Peyer's patch (tissue), 4 donors: ENCODE results near the gene TMEM174. TPM values are rescaled to one million over a fixed set of nuclear protein-coding genes. Genes with fewer than 3 reads are reported as not detected.
"Not testable (repeated sequence)": the region's sequence is repeated elsewhere in the genome, so short reads cannot be mapped to it uniquely, and the experiment has no call there.

Experiments used
- DNase-seq, 3 donors: peaks; one replicate each; pipeline ENCODE4 v3.0.0-alpha.2; 2017 to 2019
- H3K27ac ChIP-seq, 4 donors: fragments of 200-600 bp; sonication (generic); one replicate each; pipeline ENCODE4 v1.5.1; 2016 to 2019
- H3K27me3 ChIP-seq, 2 donors: fragments of 200-600 bp; sonication (generic); one replicate each; pipeline ENCODE4 v1.5.1; 2019
- H3K36me3 ChIP-seq, 3 donors: fragments of 200-600 bp; sonication (generic); one replicate each; pipeline ENCODE4 v1.5.1; 2016 to 2019
- H3K4me1 ChIP-seq, 4 donors: fragments of 200-600 bp; sonication (generic); one replicate each; pipeline ENCODE4 v1.5.1; 2016 to 2019
- H3K4me3 ChIP-seq, 4 donors: fragments of 200-600 bp; sonication (generic); 1 replicate in 3 of 4; 2 replicates in 1 of 4; pipeline ENCODE4 v1.5.1; 2016 to 2019; ENCODE audit warnings: mild to moderate bottlenecking in 1 of 4
- H3K9me3 ChIP-seq, 4 donors: fragments of 200-600 bp; sonication (generic); one replicate each; pipeline ENCODE4 v1.5.1; 2016 to 2019; ENCODE audit warnings: mild to moderate bottlenecking in 1 of 4
- POLR2A ChIP-seq, 2 donors: fragments of 450-650 bp; IDR thresholded peaks; one replicate each; pipeline ENCODE4 v1.5.1; 2017; ENCODE audit warnings: antibody characterized with exemption in 2 of 2, mild to moderate bottlenecking in 2 of 2, moderate library complexity in 2 of 2
- total RNA-seq, 4 donors: library from RNA; depleted of rRNA; stranded (reverse); fragments of >200 nt; gene quantifications; one replicate each; pipeline ENCODE4 v1.1.0, GENCODE V29; 2016
- TF ChIP-seq, protein P1 (sequence below), 6 experiments: fragments of 450-650 bp in 4 of 6; fragments of 200-600 bp in 2 of 6; sonication (generic) in 1 of 6; IDR thresholded peaks; one replicate each; pipeline ENCODE4 v1.5.1; 2017 to 2019; ENCODE audit warnings: antibody characterized with exemption in 6 of 6, mild to moderate bottlenecking in 3 of 6, moderate library complexity in 1 of 6

TMEM174 gene
- total RNA-seq, 4 donors from 2014 or later, result not detected

DNA sequence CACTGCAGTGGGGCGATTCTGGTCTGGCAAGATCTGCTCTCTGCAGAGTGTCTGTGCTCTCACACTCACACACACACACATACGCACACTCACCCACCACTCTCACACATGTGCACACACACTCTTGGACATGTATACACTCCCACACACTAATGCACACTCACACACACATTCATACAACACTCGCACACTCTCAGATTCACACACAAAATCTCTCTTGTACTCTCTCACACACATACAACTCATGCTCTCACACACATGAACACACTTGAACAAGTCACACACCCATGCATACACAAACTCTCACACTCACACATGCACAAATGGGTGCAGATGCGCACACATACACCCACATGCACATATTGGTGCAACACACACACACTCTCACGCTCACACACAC is 31.7 kb downstream of the TMEM174 start:
- Histone ChIP-seq H3K36me3 (no peaks in the 10 kb centered on the region), H3K27ac (no peak overlapping the region), H3K4me1 (peaks cover 0 to 5% (median 0%) of the 10 kb centered on the region in 4 donors), H3K4me3 (no peak overlapping the region), H3K27me3 (no peaks in the 10 kb centered on the region), H3K9me3 (peaks cover 0 to 5% (median 0%) of the 10 kb centered on the region in 4 donors)
- no peak for TF ChIP-seq POLR2A (IDR thresholded peaks at IDR 0.05)
- TF ChIP-seq, protein P1, sequence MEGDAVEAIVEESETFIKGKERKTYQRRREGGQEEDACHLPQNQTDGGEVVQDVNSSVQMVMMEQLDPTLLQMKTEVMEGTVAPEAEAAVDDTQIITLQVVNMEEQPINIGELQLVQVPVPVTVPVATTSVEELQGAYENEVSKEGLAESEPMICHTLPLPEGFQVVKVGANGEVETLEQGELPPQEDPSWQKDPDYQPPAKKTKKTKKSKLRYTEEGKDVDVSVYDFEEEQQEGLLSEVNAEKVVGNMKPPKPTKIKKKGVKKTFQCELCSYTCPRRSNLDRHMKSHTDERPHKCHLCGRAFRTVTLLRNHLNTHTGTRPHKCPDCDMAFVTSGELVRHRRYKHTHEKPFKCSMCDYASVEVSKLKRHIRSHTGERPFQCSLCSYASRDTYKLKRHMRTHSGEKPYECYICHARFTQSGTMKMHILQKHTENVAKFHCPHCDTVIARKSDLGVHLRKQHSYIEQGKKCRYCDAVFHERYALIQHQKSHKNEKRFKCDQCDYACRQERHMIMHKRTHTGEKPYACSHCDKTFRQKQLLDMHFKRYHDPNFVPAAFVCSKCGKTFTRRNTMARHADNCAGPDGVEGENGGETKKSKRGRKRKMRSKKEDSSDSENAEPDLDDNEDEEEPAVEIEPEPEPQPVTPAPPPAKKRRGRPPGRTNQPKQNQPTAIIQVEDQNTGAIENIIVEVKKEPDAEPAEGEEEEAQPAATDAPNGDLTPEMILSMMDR (IDR thresholded peaks at IDR 0.05), result no peak
- DNase-seq, result no peak

DNA sequence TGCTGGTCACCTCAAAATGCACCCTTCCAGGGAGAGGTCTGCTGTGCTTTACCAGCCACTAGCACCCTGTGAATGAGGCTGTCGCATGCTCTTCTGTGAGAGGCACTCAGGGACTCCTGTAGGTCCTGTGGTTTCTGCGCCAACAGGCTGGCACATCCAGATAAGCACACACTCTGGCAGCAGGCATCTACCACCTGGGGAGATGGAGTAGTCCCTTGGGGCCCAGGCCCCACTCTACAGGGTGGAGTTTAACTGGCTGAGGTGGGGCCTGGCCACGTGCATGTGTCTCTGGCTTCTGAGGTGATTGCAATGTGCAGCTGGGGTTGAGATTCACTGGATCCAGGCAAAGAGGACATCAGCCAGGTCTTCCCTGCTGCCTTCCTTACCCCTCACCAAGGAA is 32.3 kb downstream of the TMEM174 start:
- TF ChIP-seq POLR2A (IDR thresholded peaks at IDR 0.05), result no peak
- TF ChIP-seq, protein P1 (IDR thresholded peaks at IDR 0.05), result no peak
- Histone ChIP-seq H3K4me1 (peaks cover 0 to 5% (median 0%) of the 10 kb centered on the region in 4 donors), H3K9me3 (peaks cover 0 to 5% (median 0%) of the 10 kb centered on the region in 4 donors), H3K27ac (no peak overlapping the region), H3K36me3 (no peaks in the 10 kb centered on the region), H3K4me3 (no peak overlapping the region), H3K27me3 (no peaks in the 10 kb centered on the region)
- DNase-seq, result no peak

DNA sequence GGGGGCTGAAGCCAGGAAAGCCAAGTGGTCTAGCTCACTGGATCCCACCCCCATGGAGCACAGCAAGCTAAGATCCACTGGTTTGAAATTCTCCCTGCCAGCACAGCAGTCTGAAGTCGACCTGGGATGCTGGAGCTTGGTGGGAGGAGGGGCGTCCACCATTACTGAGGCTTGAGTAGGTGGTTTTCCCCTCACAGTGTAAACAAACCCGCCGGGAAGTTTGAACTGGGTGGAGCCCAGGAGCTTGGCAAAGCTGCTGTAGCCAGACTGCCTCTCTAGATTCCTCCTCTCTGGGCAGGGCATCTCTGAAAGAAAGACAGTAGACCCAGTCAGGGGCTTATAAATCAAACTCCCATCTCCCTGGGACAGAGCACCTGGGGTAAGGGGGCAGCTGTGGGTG is 34.2 kb downstream of the TMEM174 start:
- H3K9me3 ChIP-seq, H3K27me3 ChIP-seq, DNase-seq, H3K36me3 ChIP-seq, H3K4me3 ChIP-seq, H3K4me1 ChIP-seq, H3K27ac ChIP-seq: not testable (repeated sequence)

DNA sequence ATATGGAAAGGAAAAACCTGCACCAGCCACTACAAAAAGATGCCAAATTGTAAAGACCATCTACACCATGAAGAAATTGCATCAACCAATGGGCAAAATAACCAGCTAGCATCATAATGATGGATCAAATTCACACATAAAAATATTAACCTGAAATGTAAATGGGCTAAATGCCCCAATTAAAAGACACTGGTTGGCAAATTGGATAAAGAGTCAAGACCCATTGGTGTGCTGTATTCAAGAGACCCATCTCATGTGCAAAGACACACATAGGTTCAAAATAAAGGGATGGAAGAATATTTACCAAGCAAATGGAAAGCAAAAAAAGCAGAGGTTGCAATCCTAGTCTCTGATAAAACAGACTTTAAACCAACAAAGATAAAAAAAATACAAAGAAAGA is 36.1 kb downstream of the TMEM174 start:
- not testable (repeated sequence) for H3K4me1 ChIP-seq, H3K27ac ChIP-seq, H3K36me3 ChIP-seq, H3K9me3 ChIP-seq, DNase-seq, H3K4me3 ChIP-seq, H3K27me3 ChIP-seq

DNA sequence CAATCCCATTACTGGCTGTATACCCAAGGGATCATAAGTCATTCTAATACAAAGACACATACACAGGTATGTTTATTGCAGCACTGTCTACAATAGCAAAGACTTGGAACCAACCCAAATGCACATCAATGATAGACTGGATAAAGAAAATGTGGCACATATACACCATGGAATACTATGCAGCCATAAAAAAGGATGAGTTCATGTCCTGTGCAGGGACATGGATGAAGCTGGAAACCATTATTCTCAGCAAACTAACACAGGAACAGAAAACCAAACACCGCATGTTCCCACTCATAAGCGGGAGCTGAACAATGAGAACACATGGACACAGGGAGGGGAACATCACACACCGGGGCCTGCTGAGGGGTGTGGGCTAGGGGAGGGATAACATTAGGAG is 39.7 kb downstream of the TMEM174 start:
- not testable (repeated sequence) for DNase-seq, H3K36me3 ChIP-seq, H3K9me3 ChIP-seq, H3K27ac ChIP-seq, H3K4me3 ChIP-seq, H3K27me3 ChIP-seq
- peaks cover 0 to 12% (median 0%) of the 10 kb centered on the region in 4 donors for H3K4me1 ChIP-seq

DNA sequence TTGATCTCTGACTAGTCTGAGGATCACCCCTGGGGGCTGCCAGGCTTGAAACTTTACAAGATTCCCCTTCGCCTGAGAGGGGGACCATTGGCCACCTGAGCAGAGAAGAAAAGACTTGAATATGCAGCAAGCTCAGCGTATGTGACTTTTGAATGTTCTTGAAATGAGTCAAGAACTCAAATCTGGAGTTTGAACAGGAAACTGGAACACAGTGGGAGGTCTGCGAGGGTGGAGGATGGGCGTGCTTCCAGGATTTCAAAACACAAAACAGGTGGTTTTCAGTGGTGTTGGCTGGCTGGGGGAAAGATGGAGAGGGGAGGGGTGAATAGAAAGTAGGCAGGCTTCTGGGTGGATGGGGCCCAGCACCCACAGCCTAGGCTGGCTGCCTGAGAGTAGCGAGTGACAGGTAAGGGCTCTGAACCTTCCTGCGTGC is 40.6 kb downstream of the TMEM174 start:
- TF ChIP-seq, protein P1 (IDR thresholded peaks at IDR 0.05), result no peak
- no peak for TF ChIP-seq POLR2A (IDR thresholded peaks at IDR 0.05)
- Histone ChIP-seq H3K9me3 (peaks cover 0 to 5% (median 0%) of the 10 kb centered on the region in 4 donors), H3K27ac (no peak overlapping the region), H3K36me3 (no peaks in the 10 kb centered on the region), H3K4me3 (no peak overlapping the region), H3K27me3 (peaks cover 0 to 4% of the 10 kb centered on the region in 2 donors), H3K4me1 (peaks cover 0 to 12% (median 0%) of the 10 kb centered on the region in 4 donors)
- no peak for DNase-seq

DNA sequence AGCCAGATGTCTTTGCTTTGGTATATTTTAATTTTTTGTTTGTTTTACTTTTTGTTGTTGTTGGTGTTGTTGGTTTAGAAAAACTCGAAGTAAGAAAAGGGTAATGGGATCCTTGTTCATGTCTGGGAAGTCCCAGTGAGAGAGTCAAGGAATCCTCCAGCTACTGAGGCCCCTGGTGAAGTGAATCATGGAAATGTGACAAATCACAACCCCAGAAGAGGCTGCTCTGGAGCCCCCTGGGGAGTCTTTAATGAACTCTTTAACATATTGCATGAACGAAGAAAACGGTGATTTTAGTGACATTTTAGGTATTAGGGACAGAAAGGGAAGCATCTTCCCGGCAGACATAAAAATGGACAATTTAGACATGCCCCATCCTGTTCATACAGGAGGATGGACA is 41.3 kb downstream of the TMEM174 start:
- Histone ChIP-seq H3K4me3 (no peak overlapping the region), H3K27me3 (peaks cover 0 to 4% of the 10 kb centered on the region in 2 donors), H3K9me3 (no peaks in the 10 kb centered on the region), H3K27ac (no peak overlapping the region), H3K4me1 (peaks cover 0 to 12% (median 0%) of the 10 kb centered on the region in 4 donors), H3K36me3 (no peaks in the 10 kb centered on the region)
- TF ChIP-seq, protein P1 (IDR thresholded peaks at IDR 0.05), result no peak
- TF ChIP-seq POLR2A (IDR thresholded peaks at IDR 0.05), result no peak
- no peak for DNase-seq
